T-cell (primary cell): ENCODE data around the gene TLL2. TPM values are rescaled to one million over a fixed set of nuclear protein-coding genes. Genes with fewer than 3 reads are reported as not detected.

ENCODE experiments used
- ATAC-seq, 4 experiments: fragments of 200-7000 bp in 3 of 4; fragments of 150-1000 bp in 1 of 4; cut with Tn5 transposase; replicated peaks in 1 of 4; 1 replicate in 3 of 4; 2 replicates in 1 of 4; pipeline ENCODE4 v1.10.0; 2021; ENCODE audit warnings: moderate library complexity in 3 of 4, mild to moderate bottlenecking in 2 of 4, moderate number of reproducible peaks in 1 of 4
- CTCF ChIA-PET, 2 donors: fragments of 300-600 bp; sonication (Branson Sonifier 250); formaldehyde crosslinking; loops; one replicate each; lab custom pipeline; 2022; ENCODE audit warnings: antibody characterized with exemption in 2 of 2; lab: Charles Lee
- POLR2A ChIA-PET, 2 donors: fragments of 300-600 bp; sonication (Branson Sonifier 250); formaldehyde crosslinking; loops; one replicate each; lab custom pipeline; 2022; ENCODE audit warnings: antibody characterized with exemption in 2 of 2; lab: Charles Lee
- DNase-seq, 35 experiments: peaks; one replicate each; pipeline versions ENCODE4 v3.0.0 to v3.0.0-alpha.2; 2013 to 2023
- H3K27ac ChIP-seq: one replicate; pipeline ENCODE4 v1.5.1; 2013; ENCODE audit warnings: low read length
- H3K27me3 ChIP-seq, 2 experiments: replicated peaks in 1 of 2; 1 replicate in 1 of 2; 2 replicates in 1 of 2; pipeline versions ENCODE4 v1.6.1 to v1.7.0; 2013; ENCODE audit warnings: low read length in 1 of 2, mixed read lengths in 1 of 2; ENCODE audit not compliant: control insufficient read depth in 2 of 2, insufficient read depth in 2 of 2; ENCODE audit errors: extremely low read depth in 1 of 2
- H3K36me3 ChIP-seq, 2 donors: 1 replicate in 1 of 2; 2 replicates in 1 of 2; pipeline versions ENCODE4 v1.6.1 to v1.7.0; 2013; ENCODE audit warnings: low read length in 1 of 2; ENCODE audit not compliant: control insufficient read depth in 2 of 2, insufficient read depth in 1 of 2; ENCODE audit errors: extremely low read depth in 1 of 2
- H3K4me1 ChIP-seq, 2 experiments: 1 replicate in 1 of 2; 2 replicates in 1 of 2; pipeline versions ENCODE4 v1.6.1 to v1.7.0; 2013; ENCODE audit warnings: low read length in 2 of 2, mixed read lengths in 1 of 2; ENCODE audit not compliant: insufficient read depth in 2 of 2, control insufficient read depth in 1 of 2; ENCODE audit errors: extremely low read depth in 1 of 2
- H3K4me3 ChIP-seq, 2 donors: 1 replicate in 1 of 2; 2 replicates in 1 of 2; pipeline versions ENCODE4 v1.5.1 to v1.7.0; 2013; ENCODE audit warnings: mild to moderate bottlenecking in 2 of 2, low read length in 1 of 2, moderate library complexity in 1 of 2; ENCODE audit not compliant: control insufficient read depth in 1 of 2; ENCODE audit errors: extremely low read depth in 1 of 2
- H3K9me3 ChIP-seq: 2 replicates; pipeline ENCODE4 v1.7.0; 2013
- H3K27ac Mint-ChIP-seq, 2 donors: one replicate each; pipeline ENCODE4 v1.8.0; 2020 to 2021; ENCODE audit warnings: mild to moderate bottlenecking in 2 of 2, mixed read lengths in 2 of 2
- H3K27me3 Mint-ChIP-seq, 2 donors: one replicate each; pipeline ENCODE4 v1.8.0; 2021 to 2022; ENCODE audit warnings: mixed read lengths in 2 of 2
- H3K36me3 Mint-ChIP-seq: one replicate; pipeline ENCODE4 v1.8.0; 2021; ENCODE audit warnings: mixed read lengths
- H3K4me1 Mint-ChIP-seq, 3 donors: one replicate each; pipeline ENCODE4 v1.8.0; 2020 to 2022; ENCODE audit warnings: mixed read lengths in 3 of 3, mild to moderate bottlenecking in 1 of 3
- H3K4me3 Mint-ChIP-seq, 3 donors: one replicate each; pipeline ENCODE4 v1.8.0; 2020 to 2022; ENCODE audit warnings: mild to moderate bottlenecking in 3 of 3, mixed read lengths in 3 of 3, moderate library complexity in 3 of 3
- H3K9me3 Mint-ChIP-seq, 3 donors: one replicate each; pipeline ENCODE4 v1.8.0; 2020 to 2022; ENCODE audit warnings: mixed read lengths in 3 of 3
- WGBS: methylation state at CpG from one replicate; pipeline ENCODE4 v1.1.5; 2013; ENCODE audit warnings: missing lambda C conversion rate; ENCODE audit not compliant: insufficient coverage; 5-methylcytosine and 5-hydroxymethylcytosine counted together
- total RNA-seq, 35 experiments: library from RNA in 6 of 35; stranded (reverse) in 6 of 35; fragments of 120-200 nt in 1 of 35; gene quantifications; one replicate each; pipeline versions ENCODE4 v1.2.1 to v1.2.4 and lab custom pipeline; 2013 to 2026

TLL2 gene
- total RNA-seq, 5 donors from 2014 or later (not counting 1 experiment from before 2014, with no cell fraction given), result 0.15 to 0.32 (median 0.23) TPM; not detected in 2

DNA sequence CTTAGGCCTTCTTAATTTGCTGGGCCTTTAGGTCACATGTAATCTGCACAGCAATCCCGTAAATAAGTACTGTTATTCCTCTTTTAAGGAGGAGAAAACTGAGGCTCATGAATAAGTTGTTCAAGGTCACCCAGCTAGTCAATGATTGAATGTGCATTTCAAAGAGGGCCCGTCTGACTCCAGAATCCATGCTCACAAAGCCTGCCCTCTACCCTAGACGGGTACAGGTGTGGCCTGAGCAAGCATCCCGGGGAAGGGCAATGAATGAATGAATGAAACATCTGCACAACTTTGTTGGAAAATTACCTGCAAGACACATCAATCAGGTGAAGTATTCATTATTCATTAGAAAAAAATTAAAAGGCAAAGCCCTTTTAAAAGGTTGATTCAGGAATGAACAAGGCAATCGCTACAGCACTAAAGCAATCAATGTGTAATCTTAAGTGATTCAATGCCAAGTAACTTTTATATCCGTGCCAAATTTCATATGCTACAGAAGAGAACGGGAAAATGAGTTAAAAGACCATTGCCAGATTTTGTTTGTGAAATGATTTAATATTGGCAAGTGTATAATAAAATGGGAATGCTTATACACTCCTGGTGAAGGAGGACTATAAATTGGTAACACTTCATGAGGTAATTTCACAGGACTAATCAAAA is 61.1 kb downstream of the TLL2 start:
- Mint-ChIP-seq H3K36me3 (no peaks in the 10 kb centered on the region), H3K27me3 (peaks cover 18 to 24% of the 10 kb centered on the region in 2 donors), H3K9me3 (no peaks in the 10 kb centered on the region), H3K27ac (no peak overlapping the region), H3K4me1 (no peaks in the 10 kb centered on the region), H3K4me3 (no peak overlapping the region)
- CTCF ChIA-PET, result no interaction called here
- Histone ChIP-seq H3K4me1 (no peaks in the 10 kb centered on the region), H3K9me3 (no peaks in the 10 kb centered on the region), H3K36me3 (no peaks in the 10 kb centered on the region), H3K27ac (no peak overlapping the region), H3K27me3 (peaks cover 0 to 17% of the 10 kb centered on the region in 2 experiments), H3K4me3 (no peak overlapping the region)
- no peak for DNase-seq
- 60% methylated on average over 1 of the region's 7 CpGs for WGBS
- POLR2A ChIA-PET, result interaction anchor here in 1 of 2 donors (0.5 kb wide), 1 partner anchor 220 kb away, joined by 3 read pairs; no protein-coding TSS in a partner anchor
- ATAC-seq, result no peak

DNA sequence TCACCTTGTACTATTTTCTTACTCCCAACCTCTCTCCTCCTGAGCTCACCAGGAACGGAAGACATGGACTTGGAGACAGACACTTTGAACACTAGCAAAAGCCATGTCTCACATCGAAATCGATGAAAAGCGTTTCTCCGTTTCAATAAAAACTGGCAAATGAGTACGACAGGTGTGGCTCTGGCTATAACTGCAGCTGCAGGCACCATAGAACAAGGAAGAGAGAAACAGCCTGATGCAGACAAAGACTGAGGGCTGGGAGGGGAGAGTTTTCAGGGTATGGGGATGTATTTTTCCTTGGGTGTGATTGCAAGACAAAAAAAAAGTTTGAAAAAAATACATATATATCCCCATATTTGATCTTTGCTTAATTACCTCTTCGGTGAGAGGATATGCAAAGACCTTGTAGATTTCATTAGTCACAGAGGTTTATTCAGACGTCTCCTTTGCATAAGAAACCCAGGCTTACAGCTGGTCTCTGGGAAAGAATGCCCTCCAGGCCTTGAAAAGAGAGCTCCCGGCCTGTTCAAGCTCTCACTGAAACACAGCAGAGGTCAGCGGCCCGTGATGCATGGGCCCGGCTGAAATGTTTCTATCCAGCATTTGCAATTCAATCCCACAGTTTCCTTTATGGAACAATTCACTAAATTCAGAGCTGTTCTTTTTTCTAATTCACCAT is 63.1 kb downstream of the TLL2 start:
- no peak overlapping the region for H3K27ac ChIP-seq
- H3K27me3 Mint-ChIP-seq, result peaks cover 18 to 24% of the 10 kb centered on the region in 2 donors
- H3K4me1 Mint-ChIP-seq, result no peaks in the 10 kb centered on the region
- WGBS, result 85% methylated on average over 9 of the region's 12 CpGs
- H3K9me3 Mint-ChIP-seq, result no peaks in the 10 kb centered on the region
- H3K4me3 Mint-ChIP-seq, result no peak overlapping the region
- ATAC-seq (no peak), DNase-seq (no peak)
- no peaks in the 10 kb centered on the region for H3K9me3 ChIP-seq
- no peak overlapping the region for H3K4me3 ChIP-seq
- ChIA-PET POLR2A (no interaction called here), CTCF (no interaction called here)
- H3K36me3 ChIP-seq, result no peaks in the 10 kb centered on the region
- H3K27ac Mint-ChIP-seq, result no peak overlapping the region
- peaks cover 0 to 7% of the 10 kb centered on the region in 2 experiments for H3K27me3 ChIP-seq
- no peaks in the 10 kb centered on the region for H3K36me3 Mint-ChIP-seq
- no peaks in the 10 kb centered on the region for H3K4me1 ChIP-seq

DNA sequence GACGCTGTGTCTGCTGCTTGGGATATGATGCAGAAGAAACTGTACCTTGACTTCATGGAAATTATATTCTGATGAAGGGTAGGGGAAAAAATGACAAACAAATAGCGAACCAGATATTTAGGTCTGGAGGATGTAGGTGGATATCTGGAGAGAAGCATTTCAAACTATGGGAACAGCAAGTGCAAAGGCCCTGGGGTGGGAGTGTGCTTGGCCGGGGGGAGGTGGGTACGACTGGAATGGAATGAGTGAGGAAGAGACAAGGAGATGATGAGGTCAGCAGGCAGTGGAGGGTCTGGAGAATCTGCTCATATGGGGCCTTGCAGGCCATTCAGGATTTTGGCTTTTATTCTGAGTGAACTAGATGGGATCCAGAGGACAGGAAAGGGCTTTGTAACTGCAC is 65.2 kb downstream of the TLL2 start:
- Histone ChIP-seq H3K9me3 (no peaks in the 10 kb centered on the region), H3K27me3 (peaks cover 0 to 7% of the 10 kb centered on the region in 2 experiments), H3K4me3 (no peak overlapping the region), H3K27ac (no peak overlapping the region), H3K4me1 (no peaks in the 10 kb centered on the region), H3K36me3 (no peaks in the 10 kb centered on the region)
- Mint-ChIP-seq H3K27me3 (peaks cover 18 to 31% of the 10 kb centered on the region in 2 donors), H3K4me1 (no peaks in the 10 kb centered on the region), H3K4me3 (no peak overlapping the region), H3K36me3 (no peaks in the 10 kb centered on the region), H3K9me3 (no peaks in the 10 kb centered on the region), H3K27ac (no peak overlapping the region)
- ATAC-seq (no peak), DNase-seq (no peak)
- POLR2A ChIA-PET, result no interaction called here
- CTCF ChIA-PET, result no interaction called here
- WGBS, result 75% methylated on average over 4 of the region's 4 CpGs

GRCh38 chr10:96448021-96448457 is 65.7 kb downstream of the TLL2 start:
- peaks cover 0 to 7% of the 10 kb centered on the region in 2 experiments for H3K27me3 ChIP-seq
- no peak overlapping the region for H3K4me3 ChIP-seq
- Mint-ChIP-seq H3K36me3 (no peaks in the 10 kb centered on the region), H3K9me3 (no peaks in the 10 kb centered on the region), H3K4me3 (no peak overlapping the region), H3K27me3 (peaks cover 18 to 31% of the 10 kb centered on the region in 2 donors), H3K27ac (no peak overlapping the region), H3K4me1 (no peaks in the 10 kb centered on the region)
- POLR2A ChIA-PET, result no interaction called here
- DNase-seq (no peak), ATAC-seq (no peak)
- H3K36me3 ChIP-seq, result no peaks in the 10 kb centered on the region
- WGBS, result 93% methylated on average over 11 of the region's 15 CpGs
- H3K9me3 ChIP-seq, result no peaks in the 10 kb centered on the region
- CTCF ChIA-PET, result interaction anchor here in 1 of 2 donors (0.6 kb wide), 1 partner anchor 37 kb away, joined by 3 read pairs; no protein-coding TSS in a partner anchor
- no peak overlapping the region for H3K27ac ChIP-seq
- no peaks in the 10 kb centered on the region for H3K4me1 ChIP-seq

- no peaks in the 10 kb centered on the region for H3K4me1 Mint-ChIP-seq
- Histone ChIP-seq H3K36me3 (no peaks in the 10 kb centered on the region), H3K9me3 (no peaks in the 10 kb centered on the region), H3K4me3 (no peak overlapping the region), H3K27me3 (peaks cover 0 to 11% of the 10 kb centered on the region in 2 experiments), H3K27ac (no peak overlapping the region), H3K4me1 (no peaks in the 10 kb centered on the region)
- H3K27ac Mint-ChIP-seq, result no peak overlapping the region
- ATAC-seq (no peak), DNase-seq (no peak)
- POLR2A ChIA-PET, result no interaction called here
- CTCF ChIA-PET, result no interaction called here
- no peaks in the 10 kb centered on the region for H3K36me3 Mint-ChIP-seq
- 79% methylated on average over 10 of the region's 10 CpGs for WGBS
- no peaks in the 10 kb centered on the region for H3K9me3 Mint-ChIP-seq
- H3K4me3 Mint-ChIP-seq, result no peak overlapping the region
- H3K27me3 Mint-ChIP-seq, result peaks cover 18 to 32% of the 10 kb centered on the region in 2 donors
Observed at GRCh38 chr10:96446966-96447596, 66.6 kb downstream of the TLL2 start.

DNA sequence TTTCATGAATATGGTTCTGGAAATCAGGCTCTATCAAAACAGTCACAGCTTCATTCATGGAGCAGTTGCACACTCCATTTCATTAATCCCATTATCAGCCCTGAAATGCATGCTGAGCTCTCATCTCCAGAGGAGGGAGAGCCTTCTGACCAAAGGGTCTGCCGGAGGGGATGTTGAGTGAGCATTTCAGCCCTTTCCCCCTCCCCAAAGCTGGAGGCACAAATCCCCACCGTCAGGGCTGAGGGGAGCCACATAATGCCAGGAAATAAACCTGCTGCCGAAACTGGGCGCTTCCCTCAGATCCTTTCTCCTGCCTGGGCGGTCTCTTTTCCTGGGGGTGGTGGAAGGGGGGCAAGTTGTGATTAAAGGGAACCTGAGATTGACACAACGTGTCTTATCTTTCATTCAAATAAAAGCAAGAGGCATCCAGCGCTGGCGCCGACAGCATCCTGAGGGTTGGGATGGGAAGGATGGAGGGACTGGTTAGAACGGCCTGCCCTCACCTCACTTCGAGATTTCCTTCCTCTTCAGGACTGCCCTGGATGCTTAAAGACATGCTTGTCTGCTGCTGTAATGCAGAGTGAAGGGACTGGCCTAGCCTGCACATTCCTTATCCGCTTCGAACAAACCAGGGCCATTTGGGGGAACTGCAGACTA is 71.6 kb downstream of the TLL2 start:
- Mint-ChIP-seq H3K4me1 (no peaks in the 10 kb centered on the region), H3K27ac (no peak overlapping the region), H3K27me3 (peaks cover 13 to 23% of the 10 kb centered on the region in 2 donors), H3K4me3 (no peak overlapping the region), H3K36me3 (no peaks in the 10 kb centered on the region), H3K9me3 (no peaks in the 10 kb centered on the region)
- Histone ChIP-seq H3K27me3 (peaks cover 0 to 7% of the 10 kb centered on the region in 2 experiments), H3K36me3 (no peaks in the 10 kb centered on the region), H3K4me3 (no peak overlapping the region), H3K9me3 (no peaks in the 10 kb centered on the region), H3K4me1 (no peaks in the 10 kb centered on the region), H3K27ac (no peak overlapping the region)
- WGBS, result 100% methylated on average over 2 of the region's 13 CpGs
- POLR2A ChIA-PET, result no interaction called here
- DNase-seq (no peak), ATAC-seq (no peak)
- CTCF ChIA-PET, result interaction anchor here in 1 of 2 donors (0.6 kb wide), 1 partner anchor 591 kb away, joined by 5 read pairs; no protein-coding TSS in a partner anchor
